GM12801 (cell line): ENCODE measurements around the gene MRPL16.

Source experiments
- TF ChIP-seq, protein P1 (sequence below): IDR thresholded peaks from one replicate; pipeline ENCODE4 v1.5.1; 2011; ENCODE audit warnings: control low read depth; ENCODE audit not compliant: insufficient read length; ENCODE audit errors: extremely low read depth

MRPL16 gene

DNA sequence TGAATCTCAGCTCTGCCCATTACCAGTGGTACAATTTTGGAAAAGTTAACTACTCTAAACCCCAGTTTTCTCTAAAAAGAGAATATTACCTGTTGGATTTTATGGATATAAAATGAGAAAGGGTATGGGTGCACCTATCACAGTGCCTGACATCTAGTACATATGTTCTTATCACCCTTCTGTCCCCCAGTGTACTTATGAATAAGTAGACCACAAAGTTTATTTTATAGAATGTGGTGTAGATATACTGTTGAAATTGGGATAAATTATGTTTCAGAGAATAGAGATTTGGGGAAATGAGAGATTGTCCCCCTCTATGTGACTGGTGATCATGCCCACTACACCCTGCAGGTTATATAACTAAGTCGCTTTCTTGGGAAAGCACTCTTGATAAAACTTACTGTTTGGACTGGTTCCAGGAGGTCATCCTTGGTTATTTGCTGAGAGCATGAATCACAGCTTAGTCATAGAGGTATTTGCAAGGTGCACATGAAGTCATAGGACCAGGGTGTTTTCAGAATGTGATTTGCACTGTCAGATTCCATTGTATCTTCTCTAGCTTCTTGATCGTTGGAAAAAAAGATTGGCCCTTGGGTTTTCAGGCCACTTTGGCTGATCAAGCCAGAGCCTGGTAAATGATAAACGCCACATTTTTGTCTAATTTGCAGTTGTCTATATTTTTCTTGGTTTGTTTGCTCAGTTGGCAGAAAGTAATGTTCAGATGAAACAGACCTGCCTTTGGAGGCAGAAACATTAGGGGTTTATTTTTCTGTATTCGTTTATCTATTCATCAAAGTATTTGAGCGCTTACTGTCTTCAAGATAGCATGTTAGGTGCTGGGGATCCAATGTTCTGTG, 34.1 kb downstream of the MRPL16 start:
- TF ChIP-seq, protein P1, sequence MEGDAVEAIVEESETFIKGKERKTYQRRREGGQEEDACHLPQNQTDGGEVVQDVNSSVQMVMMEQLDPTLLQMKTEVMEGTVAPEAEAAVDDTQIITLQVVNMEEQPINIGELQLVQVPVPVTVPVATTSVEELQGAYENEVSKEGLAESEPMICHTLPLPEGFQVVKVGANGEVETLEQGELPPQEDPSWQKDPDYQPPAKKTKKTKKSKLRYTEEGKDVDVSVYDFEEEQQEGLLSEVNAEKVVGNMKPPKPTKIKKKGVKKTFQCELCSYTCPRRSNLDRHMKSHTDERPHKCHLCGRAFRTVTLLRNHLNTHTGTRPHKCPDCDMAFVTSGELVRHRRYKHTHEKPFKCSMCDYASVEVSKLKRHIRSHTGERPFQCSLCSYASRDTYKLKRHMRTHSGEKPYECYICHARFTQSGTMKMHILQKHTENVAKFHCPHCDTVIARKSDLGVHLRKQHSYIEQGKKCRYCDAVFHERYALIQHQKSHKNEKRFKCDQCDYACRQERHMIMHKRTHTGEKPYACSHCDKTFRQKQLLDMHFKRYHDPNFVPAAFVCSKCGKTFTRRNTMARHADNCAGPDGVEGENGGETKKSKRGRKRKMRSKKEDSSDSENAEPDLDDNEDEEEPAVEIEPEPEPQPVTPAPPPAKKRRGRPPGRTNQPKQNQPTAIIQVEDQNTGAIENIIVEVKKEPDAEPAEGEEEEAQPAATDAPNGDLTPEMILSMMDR, result no peak

DNA sequence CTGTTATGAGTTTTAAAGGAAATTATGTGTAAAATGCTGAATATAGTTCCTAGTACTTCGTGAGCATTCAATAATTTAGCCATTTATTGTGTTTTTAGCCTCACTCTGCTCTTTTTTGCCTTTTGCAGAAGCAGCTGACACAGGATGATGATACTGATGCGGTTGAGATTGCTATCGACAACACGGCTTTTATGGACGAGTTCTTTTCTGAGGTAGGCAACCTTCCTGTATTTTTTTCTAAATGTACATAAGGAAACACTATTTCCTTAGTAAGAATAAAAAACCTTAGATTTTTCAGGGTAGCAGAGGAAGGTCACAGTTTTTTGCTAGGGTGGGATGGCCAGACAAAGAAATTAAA, 37.5 kb downstream of the MRPL16 start:
- TF ChIP-seq, protein P1, result no peak

DNA sequence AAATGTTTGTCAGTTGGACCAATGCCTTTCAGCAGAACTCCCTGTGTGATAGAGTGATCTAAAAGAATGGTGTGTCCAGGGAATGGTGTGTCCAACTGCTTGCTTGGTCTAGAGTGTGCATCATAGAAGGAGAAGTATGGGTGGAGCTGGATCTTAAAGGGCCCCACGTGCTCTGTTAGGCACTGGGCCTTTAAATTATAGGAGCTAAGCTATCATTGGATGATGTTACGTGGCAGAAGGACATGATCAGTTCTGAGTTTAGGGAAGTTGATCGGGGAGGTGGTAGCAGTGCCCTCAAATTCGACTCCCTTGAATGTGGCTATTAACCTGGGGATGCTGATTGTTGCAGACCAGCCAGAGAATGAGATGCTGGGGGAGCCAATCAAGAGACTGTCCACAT, 39.0 kb downstream of the MRPL16 start:
- TF ChIP-seq, protein P1, result no peak

DNA sequence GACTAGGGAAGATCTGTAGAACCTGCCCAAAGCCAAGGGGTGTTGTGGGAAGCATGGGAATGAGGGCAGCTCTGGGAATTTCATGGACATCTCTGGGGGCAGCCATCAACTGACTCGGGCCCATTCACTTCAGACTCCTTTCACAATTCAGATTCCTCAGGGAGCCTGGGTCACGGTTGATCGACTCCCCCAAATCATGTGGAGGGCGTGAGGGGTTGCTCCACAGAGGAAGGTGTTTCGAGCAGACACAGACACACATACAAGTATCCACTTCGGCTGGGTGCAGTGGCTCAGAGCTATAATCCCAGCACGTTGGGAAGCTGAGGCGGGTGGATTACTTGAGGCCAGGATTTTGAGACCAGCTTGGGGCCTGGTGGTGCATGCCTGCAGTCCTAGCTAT, 39.7 kb downstream of the MRPL16 start:
- TF ChIP-seq, protein P1, result no peak

DNA sequence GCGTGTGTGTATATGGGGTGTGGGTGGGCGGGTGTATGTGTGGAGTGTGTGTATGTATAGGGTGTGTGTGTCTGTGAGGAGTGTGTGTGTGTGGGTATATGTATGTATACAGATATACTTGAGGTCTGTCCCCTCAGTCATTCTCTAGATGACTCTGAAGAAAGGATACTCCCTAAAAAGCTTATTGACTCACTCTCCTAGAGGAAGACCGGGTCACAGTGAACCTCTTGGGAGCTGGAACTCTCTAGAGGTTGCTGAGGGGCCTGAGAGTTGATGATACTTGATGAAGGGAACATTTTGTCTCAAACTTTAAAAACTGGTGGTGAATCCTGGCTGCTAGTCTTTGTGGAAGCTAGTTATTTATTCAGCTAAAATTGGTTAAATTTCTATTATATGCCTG, 40.3 kb downstream of the MRPL16 start:
- TF ChIP-seq, protein P1, result no peak

DNA sequence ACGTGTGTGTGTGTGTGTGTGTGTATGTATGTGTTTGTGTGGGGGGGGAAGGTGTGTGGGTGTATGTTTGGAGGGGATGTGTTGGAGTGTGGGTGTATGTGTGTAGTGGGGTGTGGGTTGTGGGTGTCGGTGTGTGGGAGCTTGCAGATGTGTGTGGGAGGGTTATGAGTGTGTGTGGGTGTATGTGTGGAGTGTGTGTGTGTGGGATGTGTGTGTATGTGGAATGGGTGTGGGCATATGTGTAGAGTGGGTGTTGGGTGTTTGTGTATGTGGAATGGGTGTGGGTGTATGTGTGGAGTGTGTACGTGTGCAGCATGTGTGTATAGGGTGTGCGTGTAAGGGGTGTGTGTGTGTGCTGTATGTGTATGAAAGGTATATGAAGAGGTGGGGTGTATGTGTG, 40.8 kb downstream of the MRPL16 start:
- TF ChIP-seq, protein P1, result no peak

DNA sequence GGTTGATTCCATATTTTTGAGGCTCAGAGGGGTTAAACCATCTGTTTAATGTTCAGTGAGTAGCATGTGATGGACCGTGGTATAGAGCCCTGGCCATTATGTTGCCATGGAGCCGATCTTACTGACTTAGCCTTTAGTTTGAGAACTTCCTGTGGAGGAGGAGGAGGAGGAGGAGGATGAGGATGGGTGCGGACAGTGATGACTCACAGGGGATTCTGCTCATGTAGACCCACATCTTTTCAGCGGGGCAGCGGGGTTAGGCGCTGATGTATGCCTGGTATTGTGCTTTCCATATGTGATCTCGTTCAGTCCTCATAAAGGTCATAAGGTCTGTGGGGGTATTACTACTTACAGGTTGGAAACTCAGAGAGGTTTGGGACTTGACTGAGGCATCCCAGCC, 41.5 kb downstream of the MRPL16 start:
- TF ChIP-seq, protein P1, result no peak

DNA sequence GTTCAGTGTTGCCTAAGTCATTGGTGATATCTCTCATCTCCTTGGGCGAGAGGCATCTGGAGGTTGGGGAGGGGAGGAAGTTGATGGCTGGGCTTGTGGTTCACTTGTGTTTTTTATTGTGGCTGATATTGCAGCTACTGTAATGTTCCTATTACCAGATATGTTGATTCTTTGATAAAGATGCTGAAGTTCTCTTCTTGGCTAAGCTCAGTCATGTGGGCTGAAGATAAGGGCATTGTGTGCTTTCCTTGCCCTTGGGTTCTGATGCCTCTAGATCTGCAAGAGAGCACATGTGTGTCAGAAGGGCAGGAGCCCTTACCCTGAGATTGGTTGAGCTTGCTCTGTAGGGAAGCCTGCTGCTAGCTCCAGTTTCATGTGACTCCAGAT, 43.4 kb downstream of the MRPL16 start:
- TF ChIP-seq, protein P1, result no peak
